CD14-positive monocyte (primary cell): ENCODE data around the gene CDC14A. TPM values are rescaled to one million over a fixed set of nuclear protein-coding genes. Genes with fewer than 3 reads are reported as not detected.
A peak's percentile ranks its signal among the peaks of the same experiment; 100 is the strongest.

ENCODE experiments used
- DNase-seq, 3 donors: peaks; one replicate each; pipeline ENCODE4 v3.0.0-alpha.2; 2011 to 2022
- H2AFZ ChIP-seq: 2 replicates; pipeline ENCODE4 v1.6.0; 2012; ENCODE audit warnings: mild to moderate bottlenecking, low read depth, low read length, inconsistent platforms; ENCODE audit not compliant: insufficient read depth, poor library complexity, severe bottlenecking
- H3K27ac ChIP-seq, 2 donors: 1 replicate in 1 of 2; 2 replicates in 1 of 2; pipeline ENCODE4 v1.5.1; 2012 to 2013; ENCODE audit warnings: low read length in 2 of 2, control low read depth in 1 of 2, inconsistent platforms in 1 of 2, low read depth in 1 of 2, mild to moderate bottlenecking in 1 of 2
- H3K27me3 ChIP-seq, 2 donors: one replicate each; pipeline versions ENCODE4 v1.6.0 to v1.6.1; 2011 to 2013; ENCODE audit warnings: low read length in 2 of 2; ENCODE audit not compliant: control insufficient read depth in 2 of 2, insufficient read depth in 2 of 2
- H3K36me3 ChIP-seq, 2 donors: replicated peaks in 1 of 2; 1 replicate in 1 of 2; 2 replicates in 1 of 2; pipeline versions ENCODE4 v1.5.1 to v1.6.1; 2012 to 2013; ENCODE audit warnings: low read length in 2 of 2, control low read depth in 1 of 2, inconsistent platforms in 1 of 2, mild to moderate bottlenecking in 1 of 2; ENCODE audit not compliant: insufficient read depth in 2 of 2, control insufficient read depth in 1 of 2
- H3K4me1 ChIP-seq, 2 donors: 1 replicate in 1 of 2; 2 replicates in 1 of 2; pipeline versions ENCODE4 v1.5.1 to v1.6.1; 2012 to 2013; ENCODE audit warnings: low read length in 2 of 2, control low read depth in 1 of 2, inconsistent platforms in 1 of 2, mild to moderate bottlenecking in 1 of 2, moderate library complexity in 1 of 2; ENCODE audit not compliant: insufficient read depth in 2 of 2, control insufficient read depth in 1 of 2
- H3K4me2 ChIP-seq: replicated peaks from 2 replicates; pipeline ENCODE3; 2012; ENCODE audit warnings: low read length, moderate library complexity, mild to moderate bottlenecking; ENCODE audit not compliant: poor library complexity, severe bottlenecking; ENCODE audit errors: extremely low read depth
- H3K4me3 ChIP-seq, 3 experiments: fragments of 200-600 bp in 1 of 3; sonication (generic) in 1 of 3; replicated peaks in 1 of 3; 1 replicate in 2 of 3; 2 replicates in 1 of 3; pipeline ENCODE4 v1.5.1; 2011 to 2013; ENCODE audit warnings: low read length in 3 of 3, mild to moderate bottlenecking in 3 of 3, control low read depth in 2 of 3, low read depth in 2 of 3, inconsistent platforms in 1 of 3, moderate library complexity in 1 of 3
- H3K79me2 ChIP-seq: 2 replicates; pipeline ENCODE4 v1.6.0; 2012; ENCODE audit warnings: mild to moderate bottlenecking, control low read depth, inconsistent platforms, low read length, moderate library complexity; ENCODE audit not compliant: insufficient read depth
- H3K9ac ChIP-seq: 2 replicates; pipeline ENCODE4 v1.6.0; 2017; ENCODE audit warnings: low read length, mild to moderate bottlenecking; ENCODE audit not compliant: insufficient read depth, poor library complexity, severe bottlenecking
- H3K9me3 ChIP-seq, 2 donors: replicated peaks in 1 of 2; 1 replicate in 1 of 2; 2 replicates in 1 of 2; pipeline versions ENCODE4 v1.5.1 to v1.6.1; 2012 to 2013; ENCODE audit warnings: low read length in 2 of 2, control low read depth in 1 of 2; ENCODE audit not compliant: control insufficient read depth in 1 of 2, insufficient read depth in 1 of 2
- H4K20me1 ChIP-seq: 2 replicates; pipeline ENCODE4 v1.6.0; 2012; ENCODE audit warnings: mild to moderate bottlenecking, low read length, control low read depth, moderate library complexity; ENCODE audit not compliant: insufficient read depth
- H3K27ac Mint-ChIP-seq, 7 donors: one replicate each; pipeline ENCODE4 v1.8.0; 2020; ENCODE audit warnings: mild to moderate bottlenecking in 7 of 7, mixed read lengths in 7 of 7, moderate library complexity in 6 of 7, inconsistent platforms in 2 of 7
- H3K27me3 Mint-ChIP-seq, 3 donors: one replicate each; pipeline ENCODE4 v1.8.0; 2021 to 2022; ENCODE audit warnings: low read depth in 3 of 3, mild to moderate bottlenecking in 3 of 3, mixed read lengths in 3 of 3, moderate library complexity in 3 of 3, inconsistent platforms in 1 of 3
- H3K36me3 Mint-ChIP-seq, 2 donors: one replicate each; pipeline ENCODE4 v1.8.0; 2020; ENCODE audit warnings: mixed read lengths in 2 of 2, inconsistent platforms in 1 of 2, mild to moderate bottlenecking in 1 of 2
- H3K4me1 Mint-ChIP-seq: one replicate; pipeline ENCODE4 v1.8.0; 2020; ENCODE audit warnings: mild to moderate bottlenecking, mixed read lengths
- H3K4me3 Mint-ChIP-seq, 2 donors: one replicate each; pipeline ENCODE4 v1.8.0; 2020; ENCODE audit warnings: mild to moderate bottlenecking in 2 of 2, mixed read lengths in 2 of 2, moderate library complexity in 1 of 2
- H3K9me3 Mint-ChIP-seq, 7 donors: one replicate each; pipeline ENCODE4 v1.8.0; 2020 to 2022; ENCODE audit warnings: mixed read lengths in 7 of 7, mild to moderate bottlenecking in 6 of 7, moderate library complexity in 6 of 7, inconsistent platforms in 2 of 7
- WGBS: methylation state at CpG from one replicate; pipeline ENCODE4 v1.1.5; 2013; ENCODE audit warnings: missing lambda C conversion rate; ENCODE audit not compliant: insufficient coverage; 5-methylcytosine and 5-hydroxymethylcytosine counted together
- intact Hi-C, 2 donors: fragments of 100-400 bp; cut with micrococcal nuclease; formaldehyde crosslinking; loops; one replicate each; pipeline versions ENCODE4 v1.15.0 to v1.15.1; 2023
- polyA plus RNA-seq, 3 donors: library from polyadenylated mRNA; depleted of rRNA in 1 of 3; unstranded in 2 of 3; stranded (reverse) in 1 of 3; fragments of 300-500 nt in 2 of 3; fragments of >200 nt in 1 of 3; fragmentation: Illumina TruSeq in 2 of 3; gene quantifications; 1 replicate in 2 of 3; 2 replicates in 1 of 3; pipeline ENCODE4 v1.2.3, GENCODE V29; 2012 to 2021
- TF ChIP-seq, protein P1 (sequence below): fragments of 200-600 bp; IDR thresholded peaks from one replicate; pipeline ENCODE4 v1.8.0; 2022; ENCODE audit warnings: antibody characterized with exemption, mild to moderate bottlenecking

CDC14A gene
- polyA plus RNA-seq, 3 donors = 4.2 to 9.2 (median 6.1) TPM

DNA sequence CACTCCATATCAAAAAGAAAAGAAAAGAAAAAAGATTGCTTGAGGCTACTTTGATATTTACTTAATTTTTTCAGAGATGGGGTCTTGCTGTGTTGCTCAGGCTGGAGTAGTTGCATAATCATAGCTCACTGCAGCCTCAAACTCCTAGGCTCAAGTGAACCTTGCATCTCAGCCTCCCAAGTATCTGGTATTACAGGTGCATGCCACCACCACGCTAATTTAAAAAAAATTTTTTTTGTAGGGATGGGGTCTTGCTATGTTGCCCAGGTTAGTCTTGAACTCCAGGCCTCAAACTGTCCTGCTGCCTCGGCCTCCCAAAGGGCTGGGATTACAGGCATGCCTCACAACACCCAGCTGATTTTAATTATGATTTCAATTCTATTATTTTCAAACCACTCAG, 48.1 kb upstream of the CDC14A start:
- Histone ChIP-seq H3K27me3 (no peaks in the 10 kb centered on the region), H3K36me3 (no peaks in the 10 kb centered on the region), H3K79me2 (no peaks in the 10 kb centered on the region), H3K27ac (no peak overlapping the region), H4K20me1 (no peaks in the 10 kb centered on the region), H3K4me2 (no peak overlapping the region), H3K9ac (no peak overlapping the region), H3K4me3 (no peak overlapping the region), H3K4me1 (no peaks in the 10 kb centered on the region), H3K9me3 (no peaks in the 10 kb centered on the region), H2AFZ (no peak overlapping the region)
- no CpG with 5 or more reads among the region's 2 CpGs for WGBS
- no peak for DNase-seq
- TF ChIP-seq, protein P1, sequence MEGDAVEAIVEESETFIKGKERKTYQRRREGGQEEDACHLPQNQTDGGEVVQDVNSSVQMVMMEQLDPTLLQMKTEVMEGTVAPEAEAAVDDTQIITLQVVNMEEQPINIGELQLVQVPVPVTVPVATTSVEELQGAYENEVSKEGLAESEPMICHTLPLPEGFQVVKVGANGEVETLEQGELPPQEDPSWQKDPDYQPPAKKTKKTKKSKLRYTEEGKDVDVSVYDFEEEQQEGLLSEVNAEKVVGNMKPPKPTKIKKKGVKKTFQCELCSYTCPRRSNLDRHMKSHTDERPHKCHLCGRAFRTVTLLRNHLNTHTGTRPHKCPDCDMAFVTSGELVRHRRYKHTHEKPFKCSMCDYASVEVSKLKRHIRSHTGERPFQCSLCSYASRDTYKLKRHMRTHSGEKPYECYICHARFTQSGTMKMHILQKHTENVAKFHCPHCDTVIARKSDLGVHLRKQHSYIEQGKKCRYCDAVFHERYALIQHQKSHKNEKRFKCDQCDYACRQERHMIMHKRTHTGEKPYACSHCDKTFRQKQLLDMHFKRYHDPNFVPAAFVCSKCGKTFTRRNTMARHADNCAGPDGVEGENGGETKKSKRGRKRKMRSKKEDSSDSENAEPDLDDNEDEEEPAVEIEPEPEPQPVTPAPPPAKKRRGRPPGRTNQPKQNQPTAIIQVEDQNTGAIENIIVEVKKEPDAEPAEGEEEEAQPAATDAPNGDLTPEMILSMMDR = no peak
- no peak overlapping the region for H3K27ac Mint-ChIP-seq
- H3K36me3 Mint-ChIP-seq = no peaks in the 10 kb centered on the region
- peaks cover 9% of the 10 kb centered on the region for H3K4me1 Mint-ChIP-seq
- peaks cover 0 to 1% (median 0%) of the 10 kb centered on the region in 3 donors for H3K27me3 Mint-ChIP-seq
- no peak overlapping the region for H3K4me3 Mint-ChIP-seq
- intact Hi-C loops = no loop called here
- no peaks in the 10 kb centered on the region for H3K9me3 Mint-ChIP-seq

DNA sequence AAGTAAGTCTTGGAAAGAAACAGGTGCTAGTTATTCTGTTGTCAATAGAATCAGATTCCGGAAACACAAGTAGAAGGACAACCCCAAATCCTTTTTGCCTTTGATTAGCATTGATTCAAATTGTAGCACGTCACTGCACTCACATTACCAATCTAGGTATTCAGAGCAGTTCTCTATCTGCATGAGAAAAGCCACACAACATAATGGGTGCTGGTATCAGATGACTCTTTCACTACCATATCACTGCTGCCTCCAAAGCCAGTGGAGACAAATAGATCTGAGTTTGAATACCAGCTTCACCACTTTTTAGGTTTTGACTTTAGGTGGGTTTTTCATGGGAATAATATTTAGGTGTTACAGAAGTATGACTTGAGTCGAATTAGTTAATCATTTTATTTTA, 47.4 kb upstream of the CDC14A start:
- no peaks in the 10 kb centered on the region for H3K4me1 ChIP-seq
- peaks cover 0 to 1% (median 0%) of the 10 kb centered on the region in 3 donors for H3K27me3 Mint-ChIP-seq
- intact Hi-C loops = no loop called here
- no peak overlapping the region for H2AFZ ChIP-seq
- H3K9me3 Mint-ChIP-seq = peaks cover 0 to 3% (median 0%) of the 10 kb centered on the region in 7 donors
- no peak overlapping the region for H3K27ac ChIP-seq
- WGBS = 80% methylated on average over 1 of the region's 3 CpGs
- no peaks in the 10 kb centered on the region for H4K20me1 ChIP-seq
- no peaks in the 10 kb centered on the region for H3K79me2 ChIP-seq
- H3K36me3 Mint-ChIP-seq = no peaks in the 10 kb centered on the region
- H3K9ac ChIP-seq = no peak overlapping the region
- no peaks in the 10 kb centered on the region for H3K27me3 ChIP-seq
- no peaks in the 10 kb centered on the region for H3K36me3 ChIP-seq
- no peak for DNase-seq
- no peaks in the 10 kb centered on the region for H3K9me3 ChIP-seq
- H3K4me3 Mint-ChIP-seq = no peak overlapping the region
- TF ChIP-seq, protein P1 = no peak
- H3K4me2 ChIP-seq = no peak overlapping the region
- H3K4me3 ChIP-seq = no peak overlapping the region
- H3K27ac Mint-ChIP-seq = peak overlapping the region in 1 of 7 donors; percentile 18
- H3K4me1 Mint-ChIP-seq = peaks cover 9% of the 10 kb centered on the region
